ENCODE measurements around the gene TBRG4. TPM values are rescaled to one million over a fixed set of nuclear protein-coding genes. Genes with fewer than 3 reads are reported as not detected.

TBRG4 gene
- total RNA-seq, 1 donor from 2014 or later: 40.2 TPM

DNA sequence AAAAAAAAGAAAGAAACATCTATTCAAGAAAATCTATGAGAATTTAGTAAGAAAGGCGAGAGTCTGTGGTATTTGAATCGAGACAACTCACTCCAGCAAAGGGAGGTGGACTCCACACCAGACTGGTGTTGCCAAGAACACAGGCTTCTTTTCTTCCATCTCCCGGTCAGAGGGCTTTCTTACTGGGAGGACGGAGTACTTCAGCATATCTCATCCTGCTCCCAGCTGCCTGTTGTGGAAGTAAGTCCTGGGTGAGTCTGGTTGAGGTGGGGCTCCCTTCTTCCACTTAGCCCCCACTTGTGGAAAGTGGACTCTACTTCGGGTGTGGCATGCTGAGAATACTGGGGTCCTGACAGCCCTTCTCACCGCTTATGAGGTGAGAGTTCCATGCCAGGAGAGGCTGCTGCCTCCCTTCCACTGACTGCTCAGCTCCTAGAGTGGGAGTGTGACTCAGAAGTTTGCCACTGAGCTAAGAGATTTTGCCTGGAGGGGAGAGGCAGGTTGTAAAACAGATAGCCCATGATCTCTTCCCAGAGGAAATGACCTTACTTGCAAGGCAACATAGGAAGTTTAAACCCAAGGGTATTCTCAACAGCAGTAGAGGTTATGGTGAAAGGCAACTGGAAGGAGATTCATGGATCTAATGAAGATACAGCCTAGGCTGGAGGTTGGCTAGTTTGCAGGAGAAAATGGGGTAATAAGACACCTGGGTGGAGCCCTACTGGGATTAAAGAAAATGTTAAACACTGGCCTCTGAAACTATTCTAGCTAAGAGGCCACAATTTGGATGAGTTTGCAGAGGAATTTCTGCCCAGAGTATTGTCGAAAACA lies 19.2 kb downstream of the TBRG4 start:
- no peak for ATAC-seq

DNA sequence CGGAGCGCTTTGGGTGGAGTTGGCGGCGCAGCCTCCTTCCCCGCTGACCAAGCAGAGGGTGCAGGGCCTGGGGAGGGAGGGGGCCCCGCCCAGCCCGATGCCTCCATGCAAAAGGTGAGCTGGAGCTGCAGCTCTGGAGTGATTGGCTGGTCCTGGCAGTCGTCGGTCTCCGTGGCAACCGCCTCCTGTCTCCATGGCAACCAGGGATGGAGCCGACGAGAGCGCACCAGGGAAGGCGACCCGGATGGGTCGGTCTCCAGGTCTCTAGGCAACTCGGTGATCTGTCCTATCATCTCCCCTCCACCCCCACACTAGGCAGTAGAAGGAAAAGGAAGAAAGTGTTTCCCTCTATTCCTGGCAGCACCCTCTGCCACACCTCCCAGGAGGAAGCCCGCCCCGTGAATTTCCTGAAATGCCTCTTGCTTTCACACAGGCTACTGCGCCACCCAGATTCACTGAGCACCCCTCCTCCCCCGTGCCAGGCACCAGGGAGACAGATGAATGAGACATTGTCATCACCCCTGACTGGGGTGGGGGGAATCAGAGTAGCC lies 22.1 kb downstream of the TBRG4 start:
- DNase-seq (ENCODE audit: low spot score) (no peak), ATAC-seq (no peak)

More for the DNA sequence above, 19.2 kb downstream of the TBRG4 start:
- no peak for DNase-seq (ENCODE audit: low spot score)

DNA sequence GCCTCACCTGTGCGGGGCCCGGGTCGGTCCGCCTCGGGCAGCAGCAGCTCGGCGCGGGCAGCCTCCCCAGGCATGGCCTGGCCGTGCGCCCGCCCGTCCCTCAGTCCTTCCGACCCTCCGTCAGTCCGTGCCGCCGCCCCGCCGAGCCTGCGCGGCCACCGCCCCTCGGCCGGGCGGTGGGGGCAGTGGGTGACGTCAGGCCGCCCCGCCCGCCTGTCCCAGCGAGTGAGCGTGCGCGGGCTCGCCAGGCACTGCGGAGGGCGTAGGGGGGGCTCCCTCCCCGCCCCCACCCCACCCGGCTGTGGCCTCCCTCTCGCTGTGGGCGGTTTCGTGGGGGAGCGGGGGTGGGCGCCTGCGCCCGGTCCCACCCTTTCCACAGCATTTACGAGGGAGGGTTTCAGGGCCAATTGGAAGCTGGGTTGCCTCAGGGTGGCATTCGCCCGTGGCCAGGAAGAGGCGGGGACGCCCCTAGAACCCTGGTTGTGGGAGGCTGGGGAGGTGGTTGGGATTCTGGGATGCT lies 22.6 kb downstream of the TBRG4 start, which contains the start of gene NACAD:
Gene NACAD, minus strand, starts transcription at position 149 of the 520 bp plus-strand sequence. Its CDS starts 75 bp downstream, at position 74.
- no peak for DNase-seq (ENCODE audit: low spot score)

DNA sequence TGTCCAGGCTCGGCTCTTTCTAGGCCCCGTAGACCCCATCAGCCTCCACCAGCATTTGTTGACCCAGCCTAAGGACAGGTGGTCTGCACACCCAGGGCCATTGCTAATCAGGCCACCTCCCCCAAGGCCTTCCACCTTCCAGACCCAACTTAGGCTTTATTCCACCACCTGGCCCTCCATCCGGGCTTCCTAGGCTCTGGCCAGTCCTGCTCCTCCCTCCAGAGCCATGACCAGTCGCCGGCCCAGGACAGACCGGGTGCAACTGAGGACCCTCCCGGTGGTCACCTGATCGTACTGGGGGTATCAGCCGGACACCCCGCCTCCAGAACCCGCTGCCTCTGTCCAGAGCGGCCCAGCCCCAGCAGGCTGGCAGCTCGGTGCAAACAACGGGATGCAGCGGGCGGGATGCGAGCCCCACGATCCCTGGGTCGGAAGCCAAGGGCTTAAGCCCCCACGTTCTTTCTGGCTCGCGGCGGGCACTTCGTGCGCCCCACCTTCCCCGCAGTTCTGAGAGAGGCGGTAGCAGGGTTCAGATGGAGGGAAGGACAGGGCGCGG lies 23.3 kb downstream of the TBRG4 start:
- no peak for ATAC-seq
- no peak for DNase-seq (ENCODE audit: low spot score)

More for the DNA sequence above, 22.6 kb downstream of the TBRG4 start, which contains the start of gene NACAD:
- ATAC-seq: peak; percentile 36

DNA sequence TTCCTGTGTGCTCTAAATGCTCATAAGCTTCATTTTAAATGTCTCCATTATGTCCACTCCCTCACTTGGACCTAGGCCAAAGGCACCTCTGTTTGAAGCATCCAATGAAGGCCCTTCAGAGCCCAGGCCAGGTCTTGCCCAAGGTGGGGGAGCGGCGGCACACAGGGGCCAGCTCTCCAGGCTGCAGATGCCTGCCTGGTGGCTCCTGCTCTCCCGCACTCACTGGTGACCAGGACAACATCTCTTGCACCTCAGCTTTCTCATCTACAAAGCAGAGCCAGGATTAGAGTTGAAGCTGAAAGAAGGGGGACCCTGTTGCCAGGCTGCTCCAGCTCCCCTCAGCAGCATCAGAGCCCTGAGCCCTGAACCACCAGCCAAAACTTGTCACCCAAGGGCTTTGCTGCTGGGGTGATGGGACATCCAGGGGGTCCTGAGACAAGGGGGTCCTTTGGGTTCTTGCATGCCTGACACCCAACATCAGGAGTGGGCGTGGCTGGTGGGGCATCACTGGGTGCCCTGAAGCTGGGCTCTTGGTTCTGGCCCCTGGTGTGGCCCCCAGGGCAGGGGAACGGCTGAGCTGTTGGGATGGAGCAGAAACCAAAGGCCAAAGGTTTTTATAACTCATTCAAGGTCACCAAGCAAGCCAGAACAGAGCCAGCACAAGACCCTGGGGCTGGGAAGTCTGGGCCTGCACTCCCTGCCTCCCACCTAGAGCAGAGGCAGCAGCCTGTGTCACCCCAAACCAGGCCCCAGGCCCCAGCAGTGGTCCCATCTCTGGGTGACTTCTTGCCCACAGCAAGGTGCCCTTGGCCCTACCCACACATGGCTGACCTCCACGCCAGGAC lies 24.0 kb downstream of the TBRG4 start:
- no peak for DNase-seq (ENCODE audit: low spot score)
- ATAC-seq: no peak

DNA sequence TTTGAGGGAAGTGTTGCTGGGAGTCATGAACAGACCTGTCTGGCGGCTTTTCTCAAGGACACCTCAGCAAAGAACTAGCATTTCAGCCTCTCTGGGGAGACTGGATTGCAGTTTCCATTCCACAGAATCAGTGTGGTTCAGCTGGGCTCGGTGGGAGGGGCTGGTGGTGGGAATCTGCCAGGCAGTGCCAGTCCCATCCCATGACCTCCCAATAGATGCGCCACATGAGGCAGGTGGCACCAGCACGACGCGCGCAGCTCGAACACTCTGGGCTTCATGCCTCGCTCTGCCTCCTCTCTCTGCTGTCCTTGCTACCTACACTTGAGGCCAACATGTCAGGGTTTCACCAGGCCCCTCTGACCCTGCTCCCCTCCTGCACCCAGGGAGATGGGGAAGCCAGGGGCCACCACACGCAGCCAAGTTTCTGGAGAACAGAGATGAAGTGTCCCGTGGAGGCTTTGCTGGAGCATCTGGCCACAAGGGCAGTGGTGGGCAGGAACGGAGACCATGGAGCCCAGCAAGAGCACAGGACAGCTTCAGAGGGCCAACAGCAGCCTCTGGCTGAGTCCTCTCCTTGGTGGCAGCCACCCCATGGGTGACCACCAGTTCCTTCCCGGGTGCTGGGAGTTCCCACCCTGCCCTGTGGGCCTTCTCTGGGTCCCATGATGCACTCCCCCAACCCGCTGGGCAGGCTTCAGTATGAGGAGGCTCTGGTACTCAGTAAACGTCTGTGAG lies 25.0 kb downstream of the TBRG4 start:
- DNase-seq (ENCODE audit: low spot score): no peak

DNA sequence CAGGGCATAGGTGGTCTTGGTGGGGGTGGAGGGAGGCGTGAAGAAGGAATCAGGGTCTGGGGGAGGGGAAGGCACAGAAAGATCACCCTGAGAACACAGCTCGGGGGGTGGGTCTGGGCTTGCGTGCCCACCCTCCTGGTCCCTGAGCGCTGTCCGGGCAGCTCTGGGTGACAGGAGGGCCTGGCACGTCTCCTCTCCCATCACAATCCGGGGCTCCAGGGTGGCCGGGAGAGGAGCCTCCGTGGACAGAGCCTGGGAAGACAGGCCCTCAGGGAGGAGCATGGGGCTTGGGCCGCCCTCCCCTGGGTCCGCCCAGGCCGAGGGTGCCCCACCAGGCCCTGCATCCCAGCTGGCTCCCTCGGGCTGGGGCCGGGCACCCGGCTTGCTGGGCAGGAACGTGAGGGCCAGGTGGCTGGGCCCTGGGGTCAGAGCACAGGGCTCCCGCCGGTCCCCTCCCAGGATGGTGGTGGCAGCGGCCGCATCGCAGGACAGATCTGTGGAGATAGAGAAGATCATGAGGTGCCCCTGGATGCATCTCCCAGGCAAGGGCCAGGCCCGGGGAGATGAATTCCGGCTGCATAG lies 25.8 kb downstream of the TBRG4 start:
- DNase-seq (ENCODE audit: low spot score): no peak

More for the DNA sequence above, 25.0 kb downstream of the TBRG4 start:
- no peak for ATAC-seq

DNA sequence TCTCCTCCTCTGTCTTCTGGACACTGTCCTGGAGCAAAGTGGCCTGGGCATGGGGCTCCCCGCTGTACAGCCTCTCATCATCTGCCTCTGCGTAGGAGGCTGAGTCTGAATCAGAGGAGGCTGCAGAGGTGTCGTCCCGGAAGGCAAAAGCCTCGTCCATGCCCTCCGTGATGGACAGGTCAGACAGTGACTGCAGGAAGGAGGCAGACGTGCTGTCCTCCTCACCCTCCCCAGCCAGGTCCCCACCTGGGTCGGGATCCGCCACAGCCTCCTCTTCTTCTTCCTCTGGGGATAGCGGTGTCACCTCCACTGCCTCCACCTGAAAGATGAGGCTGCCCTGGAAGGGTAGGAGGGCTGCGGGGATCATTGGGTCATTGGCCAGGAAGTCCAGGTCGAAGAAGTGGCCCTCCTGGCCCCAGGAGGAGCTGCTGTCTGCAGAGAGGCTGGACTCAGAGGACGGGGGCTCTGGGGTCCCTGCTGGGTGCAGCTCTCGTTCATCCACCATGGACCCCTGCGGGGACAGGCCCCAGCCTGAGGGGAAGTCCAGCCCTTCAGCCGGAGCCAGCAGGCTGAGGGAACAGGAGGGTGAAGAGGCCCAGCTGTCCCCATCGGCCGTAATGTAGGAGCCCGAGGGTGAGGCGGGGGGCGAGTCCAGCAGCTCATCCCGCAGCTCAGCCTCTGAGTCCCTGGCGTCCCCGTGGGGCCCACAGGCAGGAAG lies 26.4 kb downstream of the TBRG4 start:
- no peak for DNase-seq (ENCODE audit: low spot score)
- no peak for ATAC-seq

More for the DNA sequence above, 25.8 kb downstream of the TBRG4 start:
- no peak for ATAC-seq

DNA sequence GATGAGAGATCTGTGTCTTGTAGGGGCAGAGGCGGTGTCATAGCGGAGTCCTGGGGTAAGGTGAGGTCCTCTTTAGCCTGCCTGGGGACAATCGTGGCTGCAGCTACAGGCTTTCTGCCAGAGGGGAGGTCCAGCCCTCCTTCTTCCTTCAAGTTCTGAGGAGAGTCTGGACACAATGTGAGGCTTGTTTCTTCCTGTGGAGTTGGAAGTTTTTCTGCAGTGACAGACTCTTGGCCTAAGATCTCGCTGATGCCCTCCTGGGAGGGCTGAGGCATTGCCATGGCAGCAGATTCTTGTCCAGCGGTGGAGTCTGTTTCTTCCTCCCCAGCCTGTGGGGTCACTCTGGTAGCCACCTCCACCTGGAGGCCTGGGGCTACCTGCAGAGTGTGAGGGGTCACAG lies 27.2 kb downstream of the TBRG4 start:
- no peak for DNase-seq (ENCODE audit: low spot score)
- no peak for ATAC-seq

DNA sequence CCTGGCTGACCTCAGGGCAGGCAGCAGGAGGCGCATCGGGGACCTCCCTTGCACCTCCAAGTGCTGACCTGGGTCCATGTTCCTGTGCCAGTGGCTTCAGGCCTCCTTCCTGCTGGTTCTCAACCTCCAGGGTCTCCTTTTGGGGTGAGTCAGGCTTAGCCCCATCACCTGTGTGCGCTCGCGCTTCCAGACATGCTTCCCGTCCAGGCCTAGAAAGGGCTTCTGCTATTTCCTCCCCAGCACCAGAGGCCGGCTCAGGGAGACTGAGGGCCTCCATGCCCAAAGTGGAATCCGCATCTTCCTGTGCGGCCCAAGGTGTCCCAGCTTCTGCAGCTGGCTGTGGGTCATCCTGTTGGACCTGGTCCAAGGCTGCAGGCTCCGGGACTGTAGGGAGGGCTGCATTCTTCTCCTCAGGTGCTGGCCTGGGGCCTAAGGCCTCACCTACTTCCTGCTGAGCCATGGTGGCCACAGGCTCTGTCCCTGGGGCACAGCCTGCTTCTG lies 28.6 kb downstream of the TBRG4 start:
- ATAC-seq: no peak

DNA sequence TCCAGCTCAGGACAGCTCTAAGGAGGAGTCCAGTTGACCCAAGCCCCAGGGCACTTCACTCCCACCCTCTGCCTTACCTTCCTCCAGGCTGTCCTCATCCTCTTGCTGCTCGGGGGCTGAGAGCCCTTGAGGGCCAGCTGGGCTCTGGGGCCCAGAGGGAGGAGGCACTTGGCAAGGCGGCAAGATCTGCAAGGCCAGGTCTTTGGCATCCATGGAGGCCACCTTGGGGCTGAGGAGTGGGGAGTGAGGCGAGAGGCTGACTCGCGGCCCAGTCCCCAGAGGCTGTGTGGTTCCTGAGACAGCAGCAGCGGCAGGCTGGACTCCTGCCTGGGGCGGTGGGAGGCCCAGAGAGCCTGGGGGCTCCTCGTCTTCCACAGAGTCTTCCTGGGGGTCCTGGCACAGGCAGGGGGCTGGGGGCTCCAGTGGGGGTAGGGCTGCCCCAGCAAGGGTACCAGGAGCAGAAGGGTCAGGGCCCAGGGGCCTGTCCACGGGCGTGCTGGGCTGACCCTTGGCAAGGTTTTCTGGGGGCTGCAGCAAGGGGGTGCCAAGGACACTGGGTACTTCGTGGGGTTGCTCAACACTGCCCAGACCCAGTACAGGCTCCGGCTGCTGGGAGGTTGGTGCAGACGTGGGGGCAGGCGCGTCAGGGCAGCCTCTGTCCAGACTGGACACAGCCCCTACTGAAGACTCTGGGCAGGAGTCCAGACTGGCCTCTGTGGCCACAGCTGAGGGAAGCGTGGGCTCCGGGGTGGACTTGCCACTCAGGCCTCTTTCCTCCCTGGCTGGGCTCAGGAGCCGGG lies 29.3 kb downstream of the TBRG4 start:
- DNase-seq (ENCODE audit: low spot score): no peak
- peak; percentile 6 for ATAC-seq

More for the DNA sequence above, 28.6 kb downstream of the TBRG4 start:
- no peak for DNase-seq (ENCODE audit: low spot score)

DNA sequence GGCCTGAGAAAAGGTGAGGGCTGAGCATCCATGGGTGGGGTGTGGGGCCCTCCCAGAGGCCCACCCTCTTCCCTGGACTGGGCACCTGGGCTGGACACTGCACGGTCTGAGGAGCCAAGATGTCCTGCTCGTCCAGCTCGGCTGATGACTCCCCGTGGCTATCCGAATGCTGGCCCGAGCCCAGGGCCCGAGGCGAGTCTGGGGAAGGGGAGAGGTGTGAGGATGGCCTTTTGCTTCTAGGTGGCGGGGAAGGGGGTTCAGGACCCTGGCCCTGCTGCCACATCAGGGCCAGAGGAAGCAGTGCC lies 29.9 kb downstream of the TBRG4 start:
- DNase-seq (ENCODE audit: low spot score): no peak
- ATAC-seq: no peak

DNA sequence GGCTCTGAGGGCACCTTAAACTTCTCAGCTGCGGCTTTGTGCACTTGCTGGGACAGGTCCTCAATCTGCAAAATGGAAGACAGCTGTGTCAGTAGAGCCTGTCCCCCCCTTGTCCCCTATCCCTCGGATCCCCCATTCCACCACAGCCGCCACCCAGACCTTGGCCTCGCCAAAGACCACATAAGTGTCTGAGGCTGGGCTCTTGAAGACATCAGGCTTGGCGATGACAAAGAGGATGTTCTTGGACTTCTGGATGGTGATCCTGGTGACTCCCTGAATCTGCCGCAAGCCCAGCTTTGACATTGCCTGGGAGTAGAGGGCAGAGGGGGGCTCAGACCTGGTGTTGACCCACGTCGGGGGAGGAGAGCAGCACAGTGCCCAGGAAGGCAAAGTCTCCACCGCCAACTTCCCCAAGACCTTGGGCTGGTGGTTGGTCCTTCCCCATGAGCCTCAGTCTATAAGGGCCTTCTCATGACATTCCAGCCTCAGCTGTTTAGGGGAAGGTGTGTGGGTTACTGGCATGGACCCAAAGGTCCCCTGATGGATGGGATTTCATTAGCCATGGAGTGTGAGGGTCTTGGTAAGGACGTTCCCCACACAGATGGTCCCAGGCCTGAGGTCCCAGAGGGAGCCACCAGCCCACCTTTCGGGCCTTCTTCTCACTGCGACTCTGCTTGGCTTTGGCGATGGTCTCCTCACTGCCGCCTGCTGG lies 30.4 kb downstream of the TBRG4 start:
- ATAC-seq: no peak
- DNase-seq (ENCODE audit: low spot score): no peak

DNA sequence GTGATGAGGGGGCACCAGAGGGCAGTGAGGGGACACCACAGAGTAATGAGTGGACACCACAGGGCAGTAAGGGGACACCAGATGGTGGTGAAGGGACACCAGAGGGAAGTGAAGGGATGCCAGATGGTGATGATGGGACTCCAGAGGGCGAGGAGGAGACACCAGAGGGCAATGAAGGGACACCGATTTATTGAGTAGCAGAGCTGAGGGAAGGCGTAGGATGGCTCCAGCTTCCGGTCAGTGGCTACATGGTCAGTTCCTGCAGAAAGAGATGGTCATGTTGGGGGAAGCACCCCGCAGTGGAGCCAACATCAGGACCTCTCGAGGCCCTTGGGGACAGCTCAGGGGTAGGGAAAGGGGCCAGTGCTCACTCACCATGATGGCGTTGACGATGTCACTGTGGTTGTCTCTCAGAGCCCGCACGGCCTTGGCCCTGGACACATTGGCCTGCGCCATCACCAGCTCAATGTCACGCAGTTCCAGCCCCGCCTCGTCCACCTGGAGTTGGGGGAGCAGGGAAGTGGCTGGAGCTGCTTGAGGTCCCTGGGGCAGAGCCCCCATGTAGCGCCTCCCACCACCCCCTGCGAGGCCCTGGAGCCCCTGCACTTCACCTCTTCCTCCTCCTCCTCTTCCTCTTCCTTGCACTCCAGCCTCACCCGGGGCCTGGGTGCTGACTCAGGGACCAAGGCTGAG lies 31.1 kb downstream of the TBRG4 start:
- ATAC-seq (peak; percentile 51), DNase-seq (ENCODE audit: low spot score) (peak; percentile 41)

DNA sequence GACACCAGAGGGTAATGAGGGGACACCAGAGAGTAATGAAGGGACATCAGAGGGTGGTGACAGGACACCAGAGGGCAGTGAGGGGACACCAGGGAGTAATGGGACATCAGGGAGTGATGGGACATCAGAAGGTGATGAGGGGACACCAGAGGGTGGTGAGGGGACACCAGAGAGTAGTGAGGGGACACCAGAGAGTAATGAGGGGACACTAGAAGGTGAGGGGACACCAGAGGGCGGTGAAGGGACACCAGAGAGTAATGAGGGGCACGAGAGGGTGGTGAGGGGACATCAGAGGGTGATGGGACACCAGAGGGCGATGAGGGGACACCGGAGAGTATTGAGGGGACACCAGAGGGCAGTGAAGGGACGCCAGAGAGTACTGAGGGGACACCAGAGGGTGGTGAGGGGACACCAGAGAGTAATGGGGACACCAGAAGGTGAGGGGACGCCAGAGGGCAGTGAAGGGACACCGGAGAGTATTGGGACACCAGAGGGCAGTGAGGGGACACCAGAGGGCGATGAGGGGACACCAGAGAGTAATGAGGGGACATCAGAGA lies 33.3 kb downstream of the TBRG4 start:
- DNase-seq (ENCODE audit: low spot score) (peak; percentile 35), ATAC-seq (no peak)

DNA sequence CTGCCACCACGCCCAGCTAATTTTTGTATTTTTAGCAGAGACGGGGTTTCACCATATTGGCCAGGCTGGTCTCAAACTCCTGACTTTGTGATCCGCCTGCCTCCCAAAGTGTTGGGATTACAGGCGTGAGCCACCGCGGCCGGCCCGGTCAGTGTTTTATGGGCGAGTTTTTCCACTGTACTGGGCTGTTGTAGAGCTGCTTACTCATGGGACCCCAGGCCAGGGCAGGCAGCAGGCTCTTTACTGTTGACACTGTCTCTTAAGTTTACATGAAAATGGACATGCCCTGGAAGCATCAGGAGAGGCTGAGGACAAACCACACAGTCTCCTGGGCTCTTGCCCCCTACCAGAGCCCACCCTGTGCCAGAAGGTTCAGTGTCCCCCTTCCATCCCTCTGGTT lies 33.9 kb downstream of the TBRG4 start:
- ATAC-seq: no peak
- DNase-seq (ENCODE audit: low spot score): peak; percentile 32

DNA sequence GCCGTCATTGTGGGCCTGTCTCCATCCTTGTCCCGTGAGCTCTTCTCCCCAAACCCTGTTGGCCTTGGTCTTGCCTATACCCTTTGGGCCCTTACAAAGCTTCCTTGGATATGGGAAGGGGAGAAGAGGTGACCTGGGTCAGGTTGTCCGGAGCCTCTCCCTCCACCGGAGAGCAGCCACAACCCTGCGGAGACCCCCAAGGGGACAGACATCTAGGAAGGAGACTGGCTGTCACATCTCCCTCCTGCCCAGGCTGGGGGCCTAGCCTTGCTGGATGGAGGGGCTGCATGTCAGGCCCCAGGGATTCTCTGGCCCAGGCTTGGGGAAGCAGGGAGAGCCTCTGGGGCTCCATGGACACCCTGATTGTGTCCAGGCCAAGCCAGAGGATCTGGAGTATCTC lies 34.6 kb downstream of the TBRG4 start:
- DNase-seq (ENCODE audit: low spot score): peak; percentile 26
- ATAC-seq: no peak
